ENCODE measurements around the gene EPHA4.

GRCh38 chr2:221397187-221397586 lies 174.9 kb downstream of the EPHA4 start:
- TF ChIP-seq, protein P1, sequence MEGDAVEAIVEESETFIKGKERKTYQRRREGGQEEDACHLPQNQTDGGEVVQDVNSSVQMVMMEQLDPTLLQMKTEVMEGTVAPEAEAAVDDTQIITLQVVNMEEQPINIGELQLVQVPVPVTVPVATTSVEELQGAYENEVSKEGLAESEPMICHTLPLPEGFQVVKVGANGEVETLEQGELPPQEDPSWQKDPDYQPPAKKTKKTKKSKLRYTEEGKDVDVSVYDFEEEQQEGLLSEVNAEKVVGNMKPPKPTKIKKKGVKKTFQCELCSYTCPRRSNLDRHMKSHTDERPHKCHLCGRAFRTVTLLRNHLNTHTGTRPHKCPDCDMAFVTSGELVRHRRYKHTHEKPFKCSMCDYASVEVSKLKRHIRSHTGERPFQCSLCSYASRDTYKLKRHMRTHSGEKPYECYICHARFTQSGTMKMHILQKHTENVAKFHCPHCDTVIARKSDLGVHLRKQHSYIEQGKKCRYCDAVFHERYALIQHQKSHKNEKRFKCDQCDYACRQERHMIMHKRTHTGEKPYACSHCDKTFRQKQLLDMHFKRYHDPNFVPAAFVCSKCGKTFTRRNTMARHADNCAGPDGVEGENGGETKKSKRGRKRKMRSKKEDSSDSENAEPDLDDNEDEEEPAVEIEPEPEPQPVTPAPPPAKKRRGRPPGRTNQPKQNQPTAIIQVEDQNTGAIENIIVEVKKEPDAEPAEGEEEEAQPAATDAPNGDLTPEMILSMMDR (IDR thresholded peaks at IDR 0.05) = no peak
- TF ChIP-seq POLR2AphosphoS5 (IDR thresholded peaks at IDR 0.05) (no peak), POLR2A (IDR thresholded peaks at IDR 0.05) (no peak), EP300 (IDR thresholded peaks at IDR 0.05) (no peak)

Data from stomach (tissue), 4 donors.